ENCODE measurements around the gene TNNI3K. TPM values are rescaled to one million over a fixed set of nuclear protein-coding genes. Genes with fewer than 3 reads are reported as not detected.

Gene TNNI3K
- total and polyA plus RNA-seq, 9 of the 15 experiments (the other 6 are each of a cell fraction or from before 2014, with no cell fraction given) = 0.21 to 0.53 (median 0.32) TPM; not detected in 5

GRCh38 chr1:74531796-74532195 lies 296.6 kb downstream of the TNNI3K start:
- Histone ChIP-seq H4K20me1 (replicated peaks; ENCODE audit: control insufficient read depth, insufficient read depth, low read length) (no peaks in the 10 kb centered on the region), H3K9ac (ENCODE audit: insufficient read depth in 1 of 2, low read depth in 2 of 2, low read length in 2 of 2) (no peak overlapping the region), H3K79me2 (ENCODE audit: control insufficient read depth, insufficient read depth, low read length) (no peaks in the 10 kb centered on the region), H3K9me1 (ENCODE audit: control insufficient read depth, insufficient read depth, low read length) (no peaks in the 10 kb centered on the region), H3K4me2 (ENCODE audit: insufficient read depth, low read length) (no peak overlapping the region), H3K9me3 (replicated peaks; ENCODE audit: control insufficient read depth, insufficient read depth, low read depth, low read length) (no peaks in the 10 kb centered on the region), H3K27me3 (ENCODE audit: control insufficient read depth in 2 of 2, insufficient read depth in 2 of 2, low read length in 2 of 2) (no peaks in the 10 kb centered on the region), H3K36me3 (ENCODE audit: control insufficient read depth, insufficient read depth, low read length) (no peaks in the 10 kb centered on the region), H3K4me3 (no peak overlapping the region), H3K27ac (ENCODE audit: extremely low read depth, low read depth, low read length) (no peak overlapping the region), H3K4me1 (replicated peaks in 1 of 2; ENCODE audit: control insufficient read depth in 2 of 2, insufficient read depth in 2 of 2, low read length in 2 of 2) (no peaks in the 10 kb centered on the region), H2AFZ (ENCODE audit: low read depth, low read length) (no peak overlapping the region)
- intact Hi-C loops (cut with micrococcal nuclease) (no loop called here), in situ Hi-C loops (cut with MboI) (no loop called here)
- POLR2A ChIA-PET = no interaction called here
- TF ChIP-seq CBX3 (IDR thresholded peaks at IDR 0.05; ENCODE audit: borderline replicate concordance in 1 of 2, low read length in 2 of 2) (no peak), NFE2L1 (tag; IDR thresholded peaks at IDR 0.05; ENCODE audit: borderline replicate concordance, low read depth) (no peak), CEBPG (CRISPR knock-in tag; IDR thresholded peaks at IDR 0.05) (no peak), CEBPG (tag; conservative IDR thresholded peaks at IDR 0.05 in 1 of 2, IDR thresholded peaks at IDR 0.05 in 1 of 2) (no peak), LEF1 (IDR thresholded peaks at IDR 0.05) (no peak), HNRNPK (IDR thresholded peaks at IDR 0.05; ENCODE audit: low read depth, low read length, poor library complexity, severe bottlenecking) (no peak), TAF15 (IDR thresholded peaks at IDR 0.05; ENCODE audit: low read depth, low read length) (no peak), SUPT5H (IDR thresholded peaks at IDR 0.05) (no peak), SREBF2 (CRISPR knock-in tag; IDR thresholded peaks at IDR 0.05) (no peak), MAFK (IDR thresholded peaks at IDR 0.05; ENCODE audit: low read length) (no peak), PHF21A (IDR thresholded peaks at IDR 0.05; ENCODE audit: borderline replicate concordance, low read depth) (no peak), BRCA1 (IDR thresholded peaks at IDR 0.05) (no peak), BRCA1 (CRISPR knock-in tag; IDR thresholded peaks at IDR 0.05) (no peak), SMARCA5 (IDR thresholded peaks at IDR 0.05) (no peak), ZBTB33 (CRISPR knock-in tag; IDR thresholded peaks at IDR 0.05) (no peak), SREBF1 (IDR thresholded peaks at IDR 0.05; ENCODE audit: borderline replicate concordance, low read depth, low read length) (no peak), BDP1 (IDR thresholded peaks at IDR 0.05; ENCODE audit: insufficient read depth, insufficient read length) (no peak), SMARCB1 (IDR thresholded peaks at IDR 0.05; ENCODE audit: insufficient read length, low read depth) (no peak), PML (IDR thresholded peaks at IDR 0.05; ENCODE audit: low read length) (no peak)
- FAIRE-seq (no peak), DNase-seq (ENCODE audit: extremely low read depth in 1 of 4, low spot score in 3 of 4) (no peak), ATAC-seq (no peak)
- no TSS peak for BruUV-seq (replicated peaks)
- CTCF ChIA-PET (ENCODE audit: low intra/inter-chr PET ratio) = no interaction called here
- 6% methylated on average over 1 of the region's 1 CpG for WGBS (ENCODE audit: insufficient coverage, low coverage, missing lambda C conversion rate)

All from K562 (cell line).